H9 (cell line): ENCODE data around the gene SKIC8. TPM values are rescaled to one million over a fixed set of nuclear protein-coding genes. Genes with fewer than 3 reads are reported as not detected.

Experiments
- DNase-seq: peaks from one replicate; pipeline ENCODE4 v3.0.0-alpha.2; 2017
- H2AFZ ChIP-seq: one replicate; pipeline ENCODE4 v1.6.1; 2013; ENCODE audit warnings: mild to moderate bottlenecking, low read length, control low read depth, moderate library complexity
- H2AK5ac ChIP-seq: 2 replicates; pipeline ENCODE4 v1.6.1; 2013; ENCODE audit warnings: low read length, control low read depth, mixed read lengths; ENCODE audit not compliant: insufficient read length
- H2BK120ac ChIP-seq: one replicate; pipeline ENCODE4 v1.6.1; 2013; ENCODE audit warnings: low read depth, mild to moderate bottlenecking, low read length, control low read depth, inconsistent platforms; ENCODE audit not compliant: poor library complexity, severe bottlenecking
- H2BK12ac ChIP-seq: 2 replicates; pipeline ENCODE4 v1.6.1; 2013; ENCODE audit warnings: low read length, control low read depth, mixed read lengths, low read depth; ENCODE audit not compliant: insufficient read length
- H2BK15ac ChIP-seq: 2 replicates; pipeline ENCODE4 v1.6.1; 2013; ENCODE audit warnings: low read depth, low read length, control low read depth
- H2BK20ac ChIP-seq: one replicate; pipeline ENCODE4 v1.6.1; 2013; ENCODE audit warnings: low read depth, mild to moderate bottlenecking, low read length, control low read depth, inconsistent platforms; ENCODE audit not compliant: poor library complexity, severe bottlenecking
- H2BK5ac ChIP-seq: 2 replicates; pipeline ENCODE4 v1.6.1; 2013; ENCODE audit warnings: low read length, control low read depth, mixed read lengths; ENCODE audit not compliant: insufficient read length
- H3K14ac ChIP-seq: 2 replicates; pipeline ENCODE4 v1.6.1; 2013; ENCODE audit warnings: low read length, control low read depth; ENCODE audit not compliant: insufficient read depth
- H3K18ac ChIP-seq: 2 replicates; pipeline ENCODE4 v1.6.1; 2013; ENCODE audit warnings: low read depth, mild to moderate bottlenecking, mixed read lengths, low read length, control low read depth; ENCODE audit not compliant: insufficient read length
- H3K23ac ChIP-seq: 2 replicates; pipeline ENCODE4 v1.6.1; 2013; ENCODE audit warnings: low read length, control low read depth, mixed read lengths, low read depth; ENCODE audit not compliant: insufficient read length
- H3K23me2 ChIP-seq: 2 replicates; pipeline ENCODE4 v1.6.1; 2013; ENCODE audit warnings: low read depth, mild to moderate bottlenecking, mixed read lengths, low read length, control low read depth; ENCODE audit not compliant: insufficient read length, poor library complexity, severe bottlenecking
- H3K27ac ChIP-seq: 2 replicates; pipeline ENCODE4 v1.5.1; 2013; ENCODE audit warnings: low read length, control low read depth, mixed read lengths, low read depth; ENCODE audit not compliant: insufficient read length
- H3K27me3 ChIP-seq: 2 replicates; pipeline ENCODE4 v1.6.1; 2013; ENCODE audit warnings: low read length, control low read depth, inconsistent platforms; ENCODE audit not compliant: insufficient read depth
- H3K4ac ChIP-seq: 2 replicates; pipeline ENCODE4 v1.6.1; 2013; ENCODE audit warnings: low read depth, mild to moderate bottlenecking, control low read depth, inconsistent platforms, low read length, moderate library complexity
- H3K4me1 ChIP-seq: 2 replicates; pipeline ENCODE4 v1.6.1; 2013; ENCODE audit warnings: low read length, control low read depth, inconsistent platforms; ENCODE audit not compliant: insufficient read depth
- H3K4me2 ChIP-seq: 2 replicates; pipeline ENCODE4 v1.6.1; 2013; ENCODE audit warnings: low read length, control low read depth, mixed read lengths; ENCODE audit not compliant: insufficient read length, insufficient read depth
- H3K56ac ChIP-seq: 2 replicates; pipeline ENCODE4 v1.6.1; 2013; ENCODE audit warnings: low read depth, mild to moderate bottlenecking, mixed read lengths, low read length, control low read depth; ENCODE audit not compliant: insufficient read length
- H3K79me1 ChIP-seq: 2 replicates; pipeline ENCODE4 v1.6.1; 2013; ENCODE audit warnings: low read depth, mild to moderate bottlenecking, moderate library complexity, low read length, control low read depth, inconsistent platforms; ENCODE audit not compliant: insufficient read depth, poor library complexity, severe bottlenecking
- H3K79me2 ChIP-seq: 2 replicates; pipeline ENCODE4 v1.6.1; 2013; ENCODE audit warnings: low read length, control low read depth, inconsistent platforms; ENCODE audit not compliant: insufficient read depth
- H3K9ac ChIP-seq: 2 replicates; pipeline ENCODE4 v1.6.1; 2013; ENCODE audit warnings: low read length, control low read depth, mixed read lengths; ENCODE audit not compliant: insufficient read length; ENCODE audit errors: extremely low read depth
- H3K9me3 ChIP-seq: one replicate; pipeline ENCODE4 v1.6.1; 2013; ENCODE audit warnings: low read depth, low read length, inconsistent platforms; ENCODE audit not compliant: control insufficient read depth
- H3T11ph ChIP-seq: one replicate; pipeline ENCODE4 v1.6.1; 2013; ENCODE audit warnings: mild to moderate bottlenecking, low read length, control low read depth, inconsistent platforms
- H4K20me1 ChIP-seq: one replicate; pipeline ENCODE4 v1.6.1; 2013; ENCODE audit not compliant: control insufficient read depth, insufficient read length, insufficient read depth
- H4K5ac ChIP-seq: 2 replicates; pipeline ENCODE4 v1.6.1; 2013; ENCODE audit warnings: low read depth, mild to moderate bottlenecking, mixed read lengths, low read length, control low read depth; ENCODE audit not compliant: insufficient read length
- H4K8ac ChIP-seq: replicated peaks from 2 replicates; pipeline ENCODE4 v1.6.1; 2013; ENCODE audit warnings: low read length, control low read depth, mixed read lengths, low read depth; ENCODE audit not compliant: insufficient read length
- H4K91ac ChIP-seq: 2 replicates; pipeline ENCODE4 v1.6.1; 2013; ENCODE audit warnings: low read depth, mild to moderate bottlenecking, moderate library complexity, mixed read lengths, low read length, control low read depth; ENCODE audit not compliant: insufficient read length
- H3K27ac Mint-ChIP-seq, 3 experiments: 2 replicates in 2 of 3; 3 replicates in 1 of 3; pipeline ENCODE4 v1.8.0; 2020 to 2021; ENCODE audit warnings: mixed read lengths in 3 of 3, mild to moderate bottlenecking in 1 of 3, moderate library complexity in 1 of 3
- H3K27me3 Mint-ChIP-seq: 2 replicates; pipeline ENCODE4 v1.8.0; 2021; ENCODE audit warnings: low read depth, mild to moderate bottlenecking, moderate library complexity, mixed read lengths
- H3K36me3 Mint-ChIP-seq, 3 experiments: 2 replicates in 2 of 3; 3 replicates in 1 of 3; pipeline ENCODE4 v1.8.0; 2020 to 2021; ENCODE audit warnings: low read depth in 3 of 3, mixed read lengths in 3 of 3; ENCODE audit not compliant: insufficient read depth in 1 of 3
- H3K4me1 Mint-ChIP-seq, 2 experiments: 2 replicates each; pipeline ENCODE4 v1.8.0; 2020; ENCODE audit warnings: mixed read lengths in 2 of 2
- H3K4me3 Mint-ChIP-seq, 2 experiments: 2 replicates in 1 of 2; 3 replicates in 1 of 2; pipeline ENCODE4 v1.8.0; 2020 to 2021; ENCODE audit warnings: mild to moderate bottlenecking in 2 of 2, mixed read lengths in 2 of 2, moderate library complexity in 1 of 2
- H3K9me3 Mint-ChIP-seq, 2 experiments: 2 replicates in 1 of 2; 3 replicates in 1 of 2; pipeline ENCODE4 v1.8.0; 2020; ENCODE audit warnings: mild to moderate bottlenecking in 2 of 2, mixed read lengths in 2 of 2, moderate library complexity in 1 of 2
- CTCF ChIP-seq: fragments of 200-600 bp; sonication (generic); conservative IDR thresholded peaks from 3 replicates; pipeline ENCODE4 v1.8.0; 2021; ENCODE audit warnings: antibody characterized with exemption, mild to moderate bottlenecking
- WGBS: extraction: QIAGEN DNeasy Blood & Tissue Kit; methylation state at CpG from one replicate; pipeline ENCODE4 v1.1.7; 2013; ENCODE audit warnings: missing lambda C conversion rate, low lambda C conversion rate, mixed read lengths; ENCODE audit not compliant: insufficient read length; ENCODE audit errors: extremely low coverage; 5-methylcytosine and 5-hydroxymethylcytosine counted together
- total RNA-seq: library from RNA; stranded (reverse); gene quantifications from 2 replicates; pipeline ENCODE4 v1.2.1, GENCODE V29; 2021

SKIC8 gene
- total RNA-seq, 1 experiment from 2014 or later, result 45.6 TPM

- no peak overlapping the region for H4K91ac ChIP-seq
- peaks cover 7% of the 10 kb centered on the region for H3K27me3 ChIP-seq
- DNase-seq, result no peak
- no peak overlapping the region for H3K14ac ChIP-seq
- no peak overlapping the region for H2BK120ac ChIP-seq
- no peak overlapping the region for H3K27ac ChIP-seq
- Mint-ChIP-seq H3K4me3 (peak overlapping the region in 1 of 2 experiments; percentile 29; a peak in 2 of 5 replicates), H3K27me3 (peaks cover 43% of the 10 kb centered on the region), H3K36me3 (peaks cover 14 to 52% (median 47%) of the 10 kb centered on the region in 3 experiments), H3K4me1 (peaks cover 15 to 43% of the 10 kb centered on the region in 2 experiments), H3K27ac (no peak overlapping the region), H3K9me3 (no peaks in the 10 kb centered on the region)
- no peak overlapping the region for H2BK20ac ChIP-seq
- H3K4ac ChIP-seq, result no peak overlapping the region
- H3K79me1 ChIP-seq, result no peaks in the 10 kb centered on the region
- H2BK15ac ChIP-seq, result no peak overlapping the region
- no peak overlapping the region for H2AFZ ChIP-seq
- no peak overlapping the region for H3K4me2 ChIP-seq
- H3K56ac ChIP-seq, result no peak overlapping the region
- H3K23me2 ChIP-seq, result peaks cover 16% of the 10 kb centered on the region
- H3K23ac ChIP-seq, result no peak overlapping the region
- no peak for TF ChIP-seq CTCF
- H3T11ph ChIP-seq, result no peak overlapping the region
- H4K20me1 ChIP-seq, result no peaks in the 10 kb centered on the region
- H3K79me2 ChIP-seq, result no peaks in the 10 kb centered on the region
- H4K8ac ChIP-seq, result no peak overlapping the region
- no peak overlapping the region for H2BK5ac ChIP-seq
- no peak overlapping the region for H4K5ac ChIP-seq
- peaks cover 3% of the 10 kb centered on the region for H3K4me1 ChIP-seq
- WGBS, result no CpG with 5 or more reads among the region's 12 CpGs
- H3K18ac ChIP-seq, result no peak overlapping the region
- no peak overlapping the region for H2BK12ac ChIP-seq
- no peak overlapping the region for H2AK5ac ChIP-seq
- H3K9me3 ChIP-seq, result no peaks in the 10 kb centered on the region
- H3K9ac ChIP-seq, result no peak overlapping the region
Observed at GRCh38 chr15:78343276-78344060, 44.1 kb upstream of the SKIC8 start.
